HG02885 (cell line): ENCODE measurements around the gene MFGE8.

Experiments
- ATAC-seq: cut with Tn5 transposase; IDR thresholded peaks from one replicate; pipeline ENCODE4 v1.9.1; 2021; ENCODE audit warnings: mild to moderate bottlenecking; ENCODE audit not compliant: unreplicated experiment, poor library complexity

MFGE8 gene

GRCh38 chr15:88920892-88921435 lies 7.8 kb upstream of the MFGE8 start:
- ATAC-seq = peak; percentile 88

GRCh38 chr15:88920186-88920891 lies 7.2 kb upstream of the MFGE8 start:
- no peak for ATAC-seq

- no peak for ATAC-seq
These were observed 5.6 kb upstream of the MFGE8 start for GRCh38 chr15:88918738-88919137.

GRCh38 chr15:88917760-88918159 lies 4.6 kb upstream of the MFGE8 start:
- ATAC-seq = no peak

GRCh38 chr15:88915354-88915753 lies 2.2 kb upstream of the MFGE8 start:
- no peak for ATAC-seq

- no peak for ATAC-seq
These were observed 631 bp upstream of the MFGE8 start for GRCh38 chr15:88913850-88914169.

- no peak for ATAC-seq
These were observed 668 bp downstream of the MFGE8 start for GRCh38 chr15:88912500-88912921.

- ATAC-seq = no peak
These were observed 1.4 kb downstream of the MFGE8 start for GRCh38 chr15:88911766-88912118.

- no peak for ATAC-seq
These were observed 3.0 kb downstream of the MFGE8 start for GRCh38 chr15:88909956-88910831.

GRCh38 chr15:88908697-88909621 lies 4.2 kb downstream of the MFGE8 start:
- no peak for ATAC-seq

- no peak for ATAC-seq
These were observed 5.1 kb downstream of the MFGE8 start for GRCh38 chr15:88908123-88908522.

GRCh38 chr15:88907111-88907510 lies 6.1 kb downstream of the MFGE8 start:
- no peak for ATAC-seq

GRCh38 chr15:88906551-88906950 lies 6.6 kb downstream of the MFGE8 start:
- ATAC-seq = no peak

- ATAC-seq = no peak
These were observed 7.0 kb downstream of the MFGE8 start for GRCh38 chr15:88906130-88906529.

GRCh38 chr15:88905576-88905975 lies 7.6 kb downstream of the MFGE8 start:
- no peak for ATAC-seq

- ATAC-seq = peak; percentile 79
These were observed 8.4 kb downstream of the MFGE8 start for GRCh38 chr15:88904624-88905327.

- no peak for ATAC-seq
These were observed 8.9 kb downstream of the MFGE8 start for GRCh38 chr15:88904257-88904623.

GRCh38 chr15:88902846-88903245 lies 10.3 kb downstream of the MFGE8 start:
- ATAC-seq = no peak

- no peak for ATAC-seq
These were observed 10.9 kb downstream of the MFGE8 start for GRCh38 chr15:88902221-88902835.
